Chondrocyte (in vitro differentiated cells): Measurements from ENCODE around the gene ZNF576. TPM values are rescaled to one million over a fixed set of nuclear protein-coding genes. Genes with fewer than 3 reads are reported as not detected.

Experiments used
- DNase-seq: peaks from one replicate; pipeline ENCODE4 v3.0.0; 2021; ENCODE audit warnings: mixed read lengths, low spot score
- H3K27ac Mint-ChIP-seq: one replicate; pipeline ENCODE4 v1.8.0; 2021; ENCODE audit warnings: mild to moderate bottlenecking, moderate library complexity, mixed read lengths; ENCODE audit not compliant: unreplicated experiment
- H3K27me3 Mint-ChIP-seq: 2 replicates; pipeline ENCODE4 v1.8.0; 2021; ENCODE audit warnings: low read depth, mixed read lengths
- H3K36me3 Mint-ChIP-seq: 2 replicates; pipeline ENCODE4 v1.8.0; 2021; ENCODE audit warnings: low read depth, mixed read lengths
- H3K4me1 Mint-ChIP-seq: 2 replicates; pipeline ENCODE4 v1.8.0; 2021; ENCODE audit warnings: low read depth, mild to moderate bottlenecking, mixed read lengths
- H3K4me3 Mint-ChIP-seq: one replicate; pipeline ENCODE4 v1.8.0; 2021; ENCODE audit warnings: mild to moderate bottlenecking, moderate library complexity, mixed read lengths; ENCODE audit not compliant: unreplicated experiment
- H3K9me3 Mint-ChIP-seq: 2 replicates; pipeline ENCODE4 v1.8.0; 2021; ENCODE audit warnings: low read depth, mixed read lengths
- total RNA-seq: library from RNA; stranded (reverse); gene quantifications from 3 replicates; pipeline ENCODE4 v1.2.1, GENCODE V29; 2021
- TF ChIP-seq, protein P1 (sequence below): fragments of 200-600 bp; sonication (generic); IDR thresholded peaks from 2 replicates; pipeline ENCODE4 v1.5.0; 2021; ENCODE audit warnings: antibody characterized with exemption, mild to moderate bottlenecking, moderate library complexity

Gene ZNF576
- total RNA-seq, 1 donor from 2014 or later = 11.9 TPM

DNA sequence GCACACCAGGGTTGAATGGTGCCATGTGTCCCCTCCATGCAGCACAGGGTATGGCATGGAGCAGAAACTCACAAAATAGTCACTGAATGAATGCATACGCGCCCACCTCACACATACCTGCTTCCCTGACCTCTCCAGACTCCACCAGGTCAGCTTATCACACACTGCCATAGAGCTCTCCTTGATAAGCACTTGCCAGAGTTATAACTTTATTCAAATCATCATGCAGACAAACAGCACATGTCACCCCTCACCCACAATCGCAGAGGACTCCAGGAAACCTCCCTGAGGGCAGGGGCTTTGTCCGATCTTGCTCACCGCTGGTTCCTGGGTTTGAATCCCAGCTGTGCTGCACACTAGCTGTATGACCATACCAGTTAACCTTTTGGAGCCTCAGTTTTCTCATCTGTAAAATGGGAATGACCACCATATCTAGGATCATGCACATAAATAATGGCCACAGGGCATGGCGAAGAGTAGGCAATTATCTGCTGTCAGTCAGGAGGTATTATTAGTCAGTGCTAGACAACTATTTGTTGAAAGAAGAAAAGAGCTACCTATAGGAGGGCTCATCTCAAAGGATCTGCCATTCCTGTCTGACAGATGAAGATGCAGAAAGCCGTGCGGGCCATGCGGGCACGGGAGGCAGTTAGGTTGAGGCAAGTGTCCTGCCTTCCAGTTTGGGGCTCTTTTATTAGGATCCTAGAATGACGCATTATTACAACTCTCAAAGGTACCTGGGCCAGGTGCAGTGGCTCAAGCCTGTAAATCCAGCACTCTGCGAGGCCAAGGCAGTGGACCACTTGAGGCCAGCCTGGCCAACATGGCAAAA is 35.0 kb upstream of the ZNF576 start:
- TF ChIP-seq, protein P1, sequence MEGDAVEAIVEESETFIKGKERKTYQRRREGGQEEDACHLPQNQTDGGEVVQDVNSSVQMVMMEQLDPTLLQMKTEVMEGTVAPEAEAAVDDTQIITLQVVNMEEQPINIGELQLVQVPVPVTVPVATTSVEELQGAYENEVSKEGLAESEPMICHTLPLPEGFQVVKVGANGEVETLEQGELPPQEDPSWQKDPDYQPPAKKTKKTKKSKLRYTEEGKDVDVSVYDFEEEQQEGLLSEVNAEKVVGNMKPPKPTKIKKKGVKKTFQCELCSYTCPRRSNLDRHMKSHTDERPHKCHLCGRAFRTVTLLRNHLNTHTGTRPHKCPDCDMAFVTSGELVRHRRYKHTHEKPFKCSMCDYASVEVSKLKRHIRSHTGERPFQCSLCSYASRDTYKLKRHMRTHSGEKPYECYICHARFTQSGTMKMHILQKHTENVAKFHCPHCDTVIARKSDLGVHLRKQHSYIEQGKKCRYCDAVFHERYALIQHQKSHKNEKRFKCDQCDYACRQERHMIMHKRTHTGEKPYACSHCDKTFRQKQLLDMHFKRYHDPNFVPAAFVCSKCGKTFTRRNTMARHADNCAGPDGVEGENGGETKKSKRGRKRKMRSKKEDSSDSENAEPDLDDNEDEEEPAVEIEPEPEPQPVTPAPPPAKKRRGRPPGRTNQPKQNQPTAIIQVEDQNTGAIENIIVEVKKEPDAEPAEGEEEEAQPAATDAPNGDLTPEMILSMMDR = no peak
- Mint-ChIP-seq H3K4me3 (no peak overlapping the region), H3K9me3 (no peaks in the 10 kb centered on the region), H3K27me3 (no peaks in the 10 kb centered on the region), H3K36me3 (peaks cover 9% of the 10 kb centered on the region), H3K4me1 (peaks cover 17% of the 10 kb centered on the region), H3K27ac (no peak overlapping the region)
- peak; percentile 18 for DNase-seq

DNA sequence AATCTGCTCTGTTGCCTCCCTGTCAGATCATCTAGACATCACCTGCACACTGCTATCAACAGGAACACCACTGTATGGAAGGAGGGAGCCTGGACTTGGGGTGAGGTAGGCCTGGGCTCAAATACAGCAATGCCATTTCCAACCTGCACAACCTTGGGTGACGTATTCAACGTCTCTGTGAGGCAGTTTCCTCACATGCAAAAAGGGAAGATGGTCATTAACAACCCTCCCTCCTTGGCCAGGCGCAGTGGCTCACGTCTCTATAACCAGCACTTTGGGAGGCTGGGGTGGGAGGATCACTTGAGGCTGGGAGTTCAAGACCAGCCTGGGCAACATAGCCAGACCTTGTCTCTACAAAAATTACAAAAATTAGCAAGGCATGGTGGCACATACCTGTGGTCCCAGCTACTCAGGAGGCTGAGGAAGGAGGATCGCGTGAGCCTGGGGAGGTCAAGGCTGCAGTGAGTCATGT is 34.1 kb upstream of the ZNF576 start:
- TF ChIP-seq, protein P1 = no peak
- DNase-seq = peak; percentile 32
- peaks cover 11% of the 10 kb centered on the region for H3K36me3 Mint-ChIP-seq
- H3K27ac Mint-ChIP-seq = peak overlapping the region; percentile 87
- H3K9me3 Mint-ChIP-seq = no peaks in the 10 kb centered on the region
- peaks cover 17% of the 10 kb centered on the region for H3K4me1 Mint-ChIP-seq
- no peaks in the 10 kb centered on the region for H3K27me3 Mint-ChIP-seq
- no peak overlapping the region for H3K4me3 Mint-ChIP-seq

DNA sequence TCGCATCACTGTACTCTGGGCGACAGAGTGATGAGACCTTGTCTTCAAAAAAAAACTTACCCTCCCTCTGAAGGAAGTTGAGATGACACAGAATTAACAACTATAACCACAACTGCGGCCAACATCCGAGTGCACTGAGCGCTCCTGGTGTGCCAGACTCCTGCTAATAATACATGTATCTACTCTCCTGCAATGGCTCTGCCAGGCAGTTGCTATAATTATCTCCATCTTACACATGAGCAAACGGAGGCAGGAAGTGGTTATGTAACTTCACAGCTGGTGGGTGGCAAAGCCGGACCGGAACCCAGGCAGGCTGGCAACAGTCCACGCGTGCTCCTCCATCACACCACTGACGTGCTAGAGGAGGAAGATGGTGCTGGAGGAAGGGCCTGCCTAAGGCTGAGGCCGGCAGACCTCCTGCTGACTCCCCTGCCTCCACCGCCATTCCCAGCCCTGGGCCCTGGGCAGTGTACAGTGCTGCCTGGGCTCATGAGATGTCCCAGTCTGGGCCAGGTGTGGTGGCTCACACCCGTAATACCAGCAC is 33.6 kb upstream of the ZNF576 start:
- peak overlapping the region; percentile 87 for H3K27ac Mint-ChIP-seq
- H3K9me3 Mint-ChIP-seq = no peaks in the 10 kb centered on the region
- no peaks in the 10 kb centered on the region for H3K27me3 Mint-ChIP-seq

DNA sequence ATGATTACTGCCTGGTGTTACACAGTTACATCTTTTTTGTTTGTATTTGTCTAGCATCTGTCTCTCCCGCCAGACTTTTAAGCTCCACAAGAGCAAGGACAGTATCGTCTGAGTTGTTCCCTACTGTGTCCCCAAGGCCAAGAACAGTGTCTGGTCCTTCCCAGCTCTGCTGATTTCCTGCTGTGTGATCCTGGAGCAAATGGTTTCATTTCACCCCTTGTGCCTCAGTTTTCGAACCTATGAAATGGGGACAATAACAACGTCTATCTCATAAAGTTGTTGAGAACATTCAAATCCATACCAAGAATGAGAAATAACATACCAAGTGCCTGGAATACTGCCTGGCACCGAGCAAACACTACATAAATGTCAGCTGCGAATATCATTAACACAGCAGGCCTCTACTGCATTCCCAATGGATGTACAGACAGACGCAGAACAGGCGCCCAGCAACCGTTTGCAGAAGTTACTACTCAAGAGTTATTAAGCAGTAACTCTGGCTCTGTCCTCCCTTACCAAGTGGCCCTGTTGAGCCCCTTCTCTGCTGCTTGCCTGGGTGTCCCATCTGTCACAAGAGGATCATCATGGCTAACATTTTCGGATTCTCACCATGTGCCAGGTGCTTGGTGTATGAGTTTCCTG is 32.5 kb upstream of the ZNF576 start:
- Mint-ChIP-seq H3K36me3 (peaks cover 11% of the 10 kb centered on the region), H3K9me3 (no peaks in the 10 kb centered on the region), H3K27me3 (no peaks in the 10 kb centered on the region), H3K27ac (peak overlapping the region; percentile 76), H3K4me1 (peaks cover 17% of the 10 kb centered on the region), H3K4me3 (no peak overlapping the region)
- TF ChIP-seq, protein P1 = no peak
- no peak for DNase-seq

More for the DNA sequence above, 33.6 kb upstream of the ZNF576 start:
- Mint-ChIP-seq H3K4me1 (peaks cover 17% of the 10 kb centered on the region), H3K4me3 (no peak overlapping the region), H3K36me3 (peaks cover 11% of the 10 kb centered on the region)
- TF ChIP-seq, protein P1 = no peak
- peak; percentile 86 for DNase-seq

DNA sequence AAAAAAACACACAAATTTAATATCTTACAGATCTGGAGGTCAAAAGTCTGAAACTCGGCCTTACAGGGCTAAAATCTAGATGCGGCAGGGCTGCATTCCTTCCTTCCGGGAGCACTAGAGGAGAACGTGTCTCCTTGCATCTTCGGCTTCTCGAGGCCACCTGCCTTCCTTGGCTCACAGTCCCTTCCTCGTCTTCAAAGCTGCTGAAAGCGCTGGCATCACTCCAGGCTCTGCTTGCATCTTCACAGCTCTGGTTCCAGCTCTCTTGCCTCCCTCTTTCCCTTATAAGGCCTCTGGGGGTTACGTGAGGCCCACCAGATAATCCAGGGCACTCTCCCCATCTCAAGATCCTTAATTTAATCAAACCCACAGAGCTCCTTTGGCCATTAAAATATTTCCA is 31.6 kb upstream of the ZNF576 start:
- Mint-ChIP-seq H3K4me3 (no peak overlapping the region), H3K36me3 (peaks cover 9% of the 10 kb centered on the region), H3K9me3 (no peaks in the 10 kb centered on the region), H3K4me1 (peaks cover 17% of the 10 kb centered on the region), H3K27ac (no peak overlapping the region), H3K27me3 (no peaks in the 10 kb centered on the region)
- DNase-seq = no peak
- TF ChIP-seq, protein P1 = no peak
